LNCaP clone FGC (cell line): ENCODE data around the gene TMEM81.

ENCODE experiments used
- DNase-seq: peaks from one replicate; pipeline ENCODE4 v3.0.0-alpha.2; 2011; ENCODE audit warnings: low read depth
- H3K4me3 ChIP-seq: 2 replicates; pipeline ENCODE4 v1.5.1; 2011; ENCODE audit warnings: mild to moderate bottlenecking, low read depth, low read length, control low read depth
- CTCF ChIP-seq: IDR thresholded peaks from 2 replicates; pipeline ENCODE4 v1.5.1; 2012; ENCODE audit warnings: mild to moderate bottlenecking; ENCODE audit not compliant: control insufficient read depth, insufficient read depth; ENCODE audit errors: extremely low read depth

TMEM81 gene

GRCh38 chr1:205042911-205043806, 41.1 kb downstream of the TMEM81 start, which contains the start of gene CNTN2:
TSS of gene CNTN2 (plus strand) at chr1:205043212. CDS start at chr1:205053186, 9,974 bp downstream.
- DNase-seq, result no peak
- no peak within 1 kb of the TSS for H3K4me3 ChIP-seq
- no peak for TF ChIP-seq CTCF

GRCh38 chr1:205041998-205042910, 42.0 kb downstream of the TMEM81 start:
- no peak for DNase-seq
- no peak overlapping the region for H3K4me3 ChIP-seq
- TF ChIP-seq CTCF, result no peak

- DNase-seq, result no peak
- H3K4me3 ChIP-seq, result no peak overlapping the region
- TF ChIP-seq CTCF, result no peak
Observed at GRCh38 chr1:205041001-205041715, 43.1 kb downstream of the TMEM81 start.

- no peak for TF ChIP-seq CTCF
- H3K4me3 ChIP-seq, result no peak overlapping the region
- DNase-seq, result no peak
Observed at GRCh38 chr1:205038132-205038786, 46.0 kb downstream of the TMEM81 start.

GRCh38 chr1:205037539-205037938, 46.7 kb downstream of the TMEM81 start:
- no peak for DNase-seq
- TF ChIP-seq CTCF, result no peak

More at GRCh38 chr1:205037539-205037938, 46.7 kb downstream of the TMEM81 start:
- H3K4me3 ChIP-seq, result no peak overlapping the region
